ENCODE results near the gene RPS6KA4.

DNA sequence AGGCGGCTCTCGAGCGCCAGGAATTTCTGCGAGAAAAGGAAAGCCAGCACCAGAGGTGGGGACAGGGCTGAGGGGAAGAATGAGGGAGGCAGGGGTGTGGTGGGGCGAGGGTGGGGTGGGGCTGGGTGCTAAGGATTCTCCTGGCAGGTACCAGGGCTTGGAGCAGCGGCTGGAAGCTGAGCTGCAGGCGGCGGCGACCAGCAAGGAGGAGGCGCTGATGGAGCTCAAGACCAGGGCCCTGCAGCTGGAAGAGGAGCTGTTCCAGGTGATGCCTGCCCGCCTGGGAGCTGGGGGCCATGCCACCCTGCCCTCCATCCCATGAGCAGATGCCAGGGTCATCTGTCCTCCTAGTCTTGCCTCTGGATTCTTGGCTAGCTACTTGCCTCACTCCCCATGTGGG, 9.6 kb upstream of the RPS6KA4 start:
- TF ChIP-seq, protein P1, sequence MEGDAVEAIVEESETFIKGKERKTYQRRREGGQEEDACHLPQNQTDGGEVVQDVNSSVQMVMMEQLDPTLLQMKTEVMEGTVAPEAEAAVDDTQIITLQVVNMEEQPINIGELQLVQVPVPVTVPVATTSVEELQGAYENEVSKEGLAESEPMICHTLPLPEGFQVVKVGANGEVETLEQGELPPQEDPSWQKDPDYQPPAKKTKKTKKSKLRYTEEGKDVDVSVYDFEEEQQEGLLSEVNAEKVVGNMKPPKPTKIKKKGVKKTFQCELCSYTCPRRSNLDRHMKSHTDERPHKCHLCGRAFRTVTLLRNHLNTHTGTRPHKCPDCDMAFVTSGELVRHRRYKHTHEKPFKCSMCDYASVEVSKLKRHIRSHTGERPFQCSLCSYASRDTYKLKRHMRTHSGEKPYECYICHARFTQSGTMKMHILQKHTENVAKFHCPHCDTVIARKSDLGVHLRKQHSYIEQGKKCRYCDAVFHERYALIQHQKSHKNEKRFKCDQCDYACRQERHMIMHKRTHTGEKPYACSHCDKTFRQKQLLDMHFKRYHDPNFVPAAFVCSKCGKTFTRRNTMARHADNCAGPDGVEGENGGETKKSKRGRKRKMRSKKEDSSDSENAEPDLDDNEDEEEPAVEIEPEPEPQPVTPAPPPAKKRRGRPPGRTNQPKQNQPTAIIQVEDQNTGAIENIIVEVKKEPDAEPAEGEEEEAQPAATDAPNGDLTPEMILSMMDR (IDR thresholded peaks at IDR 0.05), result no peak
- no peak for TF ChIP-seq POLR2A (IDR thresholded peaks at IDR 0.05)

Data from body of pancreas (tissue), 4 donors.